Measurements from ENCODE around the gene PTPN3. TPM values are rescaled to one million over a fixed set of nuclear protein-coding genes. Genes with fewer than 3 reads are reported as not detected.
"Not testable (repeated sequence)": the region's sequence is repeated elsewhere in the genome, so short reads cannot be mapped to it uniquely, and the experiment has no call there.

The PTPN3 gene
- polyA plus RNA-seq, 1 of the 3 experiments (the other 2 are of a cell fraction) = 7.5 TPM

DNA sequence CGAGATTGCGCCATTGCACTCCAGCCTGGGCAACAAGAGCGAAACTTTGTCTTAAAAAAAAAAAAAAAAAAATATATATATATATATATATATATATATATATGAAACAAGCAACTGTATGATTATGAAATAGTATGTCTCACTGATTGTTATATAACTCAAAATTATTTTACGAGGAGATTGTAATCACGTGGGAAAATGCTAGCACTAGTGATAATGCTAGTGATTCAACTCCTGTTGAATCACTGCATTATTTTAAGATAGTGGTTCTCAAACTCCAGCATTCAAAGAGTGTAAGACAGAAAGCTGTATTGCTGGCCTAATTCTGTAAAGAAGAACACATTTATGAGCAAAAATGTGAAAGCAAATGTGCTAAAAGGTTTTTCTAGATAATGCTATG lies 12.4 kb upstream of the PTPN3 start:
- H3K4me3 ChIP-seq (ENCODE audit: low read depth in 2 of 2, low read length in 1 of 2) = no peak overlapping the region
- no peak overlapping the region for H3K4me2 ChIP-seq
- CTCF ChIA-PET = interaction anchor here (0.6 to 3.5 kb wide), 5 partner anchors 10 to 69 kb away, joined by 3 to 12 read pairs (median 4); no protein-coding TSS in a partner anchor
- H3K9me2 ChIP-seq = no peaks in the 10 kb centered on the region
- H2AFZ ChIP-seq (ENCODE audit: low read depth) = no peak overlapping the region
- no peak overlapping the region for H3K9ac ChIP-seq
- H3K9me3 ChIP-seq = no peaks in the 10 kb centered on the region
- peaks cover 5% of the 10 kb centered on the region for H3F3A ChIP-seq (replicated peaks; ENCODE audit: insufficient read depth)
- no peaks in the 10 kb centered on the region for H4K20me1 ChIP-seq (ENCODE audit: insufficient read depth)
- no peaks in the 10 kb centered on the region for H3K4me1 ChIP-seq (ENCODE audit: control insufficient read depth in 1 of 2, insufficient read depth in 2 of 2, low read depth in 1 of 2, low read length in 1 of 2)
- H3K27ac ChIP-seq (ENCODE audit: low read depth in 2 of 2, low read length in 1 of 2) = no peak overlapping the region
- POLR2A ChIA-PET = no interaction called here
- TF ChIP-seq, protein P1, sequence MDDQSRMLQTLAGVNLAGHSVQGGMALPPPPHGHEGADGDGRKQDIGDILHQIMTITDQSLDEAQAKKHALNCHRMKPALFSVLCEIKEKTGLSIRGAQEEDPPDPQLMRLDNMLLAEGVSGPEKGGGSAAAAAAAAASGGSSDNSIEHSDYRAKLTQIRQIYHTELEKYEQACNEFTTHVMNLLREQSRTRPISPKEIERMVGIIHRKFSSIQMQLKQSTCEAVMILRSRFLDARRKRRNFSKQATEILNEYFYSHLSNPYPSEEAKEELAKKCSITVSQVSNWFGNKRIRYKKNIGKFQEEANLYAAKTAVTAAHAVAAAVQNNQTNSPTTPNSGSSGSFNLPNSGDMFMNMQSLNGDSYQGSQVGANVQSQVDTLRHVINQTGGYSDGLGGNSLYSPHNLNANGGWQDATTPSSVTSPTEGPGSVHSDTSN (IDR thresholded peaks at IDR 0.05) = no peak
- TF ChIP-seq TCF12 (IDR thresholded peaks at IDR 0.05) (no peak), FOXM1 (IDR thresholded peaks at IDR 0.05; ENCODE audit: low read depth) (no peak), RFX5 (IDR thresholded peaks at IDR 0.05; ENCODE audit: low read length) (no peak), NRF1 (IDR thresholded peaks at IDR 0.05; ENCODE audit: low read depth, low read length) (no peak), SMC3 (IDR thresholded peaks at IDR 0.05; ENCODE audit: low read depth, low read length) (no peak), RXRA (IDR thresholded peaks at IDR 0.05; ENCODE audit: borderline replicate concordance, low read depth) (no peak), TAF1 (IDR thresholded peaks at IDR 0.05; ENCODE audit: borderline replicate concordance, low read depth, low read length) (no peak), TEAD4 (IDR thresholded peaks at IDR 0.05; ENCODE audit: borderline replicate concordance, insufficient read depth) (no peak), POLR2AphosphoS5 (IDR thresholded peaks at IDR 0.05; ENCODE audit: low read depth, low read length) (no peak), ELF1 (IDR thresholded peaks at IDR 0.05) (no peak), EZH2phosphoT487 (IDR thresholded peaks at IDR 0.05; ENCODE audit: borderline replicate concordance, low read depth) (no peak)
- TF ChIP-seq, protein P2, sequence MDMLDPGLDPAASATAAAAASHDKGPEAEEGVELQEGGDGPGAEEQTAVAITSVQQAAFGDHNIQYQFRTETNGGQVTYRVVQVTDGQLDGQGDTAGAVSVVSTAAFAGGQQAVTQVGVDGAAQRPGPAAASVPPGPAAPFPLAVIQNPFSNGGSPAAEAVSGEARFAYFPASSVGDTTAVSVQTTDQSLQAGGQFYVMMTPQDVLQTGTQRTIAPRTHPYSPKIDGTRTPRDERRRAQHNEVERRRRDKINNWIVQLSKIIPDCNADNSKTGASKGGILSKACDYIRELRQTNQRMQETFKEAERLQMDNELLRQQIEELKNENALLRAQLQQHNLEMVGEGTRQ (IDR thresholded peaks at IDR 0.05; ENCODE audit: borderline replicate concordance, low read depth, low read length) = no peak
- TF ChIP-seq, protein P3, sequence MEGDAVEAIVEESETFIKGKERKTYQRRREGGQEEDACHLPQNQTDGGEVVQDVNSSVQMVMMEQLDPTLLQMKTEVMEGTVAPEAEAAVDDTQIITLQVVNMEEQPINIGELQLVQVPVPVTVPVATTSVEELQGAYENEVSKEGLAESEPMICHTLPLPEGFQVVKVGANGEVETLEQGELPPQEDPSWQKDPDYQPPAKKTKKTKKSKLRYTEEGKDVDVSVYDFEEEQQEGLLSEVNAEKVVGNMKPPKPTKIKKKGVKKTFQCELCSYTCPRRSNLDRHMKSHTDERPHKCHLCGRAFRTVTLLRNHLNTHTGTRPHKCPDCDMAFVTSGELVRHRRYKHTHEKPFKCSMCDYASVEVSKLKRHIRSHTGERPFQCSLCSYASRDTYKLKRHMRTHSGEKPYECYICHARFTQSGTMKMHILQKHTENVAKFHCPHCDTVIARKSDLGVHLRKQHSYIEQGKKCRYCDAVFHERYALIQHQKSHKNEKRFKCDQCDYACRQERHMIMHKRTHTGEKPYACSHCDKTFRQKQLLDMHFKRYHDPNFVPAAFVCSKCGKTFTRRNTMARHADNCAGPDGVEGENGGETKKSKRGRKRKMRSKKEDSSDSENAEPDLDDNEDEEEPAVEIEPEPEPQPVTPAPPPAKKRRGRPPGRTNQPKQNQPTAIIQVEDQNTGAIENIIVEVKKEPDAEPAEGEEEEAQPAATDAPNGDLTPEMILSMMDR (IDR thresholded peaks at IDR 0.05) = no peak
- TF ChIP-seq, protein P4, sequence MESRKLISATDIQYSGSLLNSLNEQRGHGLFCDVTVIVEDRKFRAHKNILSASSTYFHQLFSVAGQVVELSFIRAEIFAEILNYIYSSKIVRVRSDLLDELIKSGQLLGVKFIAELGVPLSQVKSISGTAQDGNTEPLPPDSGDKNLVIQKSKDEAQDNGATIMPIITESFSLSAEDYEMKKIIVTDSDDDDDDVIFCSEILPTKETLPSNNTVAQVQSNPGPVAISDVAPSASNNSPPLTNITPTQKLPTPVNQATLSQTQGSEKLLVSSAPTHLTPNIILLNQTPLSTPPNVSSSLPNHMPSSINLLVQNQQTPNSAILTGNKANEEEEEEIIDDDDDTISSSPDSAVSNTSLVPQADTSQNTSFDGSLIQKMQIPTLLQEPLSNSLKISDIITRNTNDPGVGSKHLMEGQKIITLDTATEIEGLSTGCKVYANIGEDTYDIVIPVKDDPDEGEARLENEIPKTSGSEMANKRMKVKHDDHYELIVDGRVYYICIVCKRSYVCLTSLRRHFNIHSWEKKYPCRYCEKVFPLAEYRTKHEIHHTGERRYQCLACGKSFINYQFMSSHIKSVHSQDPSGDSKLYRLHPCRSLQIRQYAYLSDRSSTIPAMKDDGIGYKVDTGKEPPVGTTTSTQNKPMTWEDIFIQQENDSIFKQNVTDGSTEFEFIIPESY (IDR thresholded peaks at IDR 0.05; ENCODE audit: borderline replicate concordance, low read depth) = no peak
- H3K36me3 ChIP-seq (replicated peaks in 1 of 2; ENCODE audit: control insufficient read depth in 1 of 2, insufficient read depth in 2 of 2, low read length in 1 of 2) = no peaks in the 10 kb centered on the region
- no peak for DNase-seq
- no peaks in the 10 kb centered on the region for H3K79me2 ChIP-seq (ENCODE audit: insufficient read depth)
- WGBS (ENCODE audit: low lambda C conversion rate) = 67% methylated on average over 5 of the region's 5 CpGs
- H3K27me3 ChIP-seq (ENCODE audit: insufficient read depth) = no peaks in the 10 kb centered on the region

DNA sequence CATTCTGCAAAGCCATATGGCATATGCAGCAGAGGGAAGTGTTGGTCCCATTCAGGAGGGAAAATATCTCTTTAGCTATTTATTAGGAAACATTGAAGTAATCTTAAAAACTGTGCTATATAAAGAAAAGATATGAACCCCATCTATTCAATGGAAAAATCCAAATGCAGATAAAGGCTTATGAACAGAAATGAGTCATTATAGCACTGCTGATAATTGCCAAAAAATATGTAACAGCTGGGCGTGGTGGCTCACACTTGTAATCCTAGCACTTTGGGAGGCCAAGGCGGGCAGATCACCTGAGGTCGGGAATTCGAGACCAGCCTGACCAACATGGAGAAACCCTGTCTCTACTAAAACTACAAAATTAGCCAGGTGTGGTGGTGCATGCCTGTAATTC lies 11.9 kb upstream of the PTPN3 start:
- not testable (repeated sequence) for H3K4me1 ChIP-seq (ENCODE audit: control insufficient read depth in 1 of 2, insufficient read depth in 2 of 2, low read depth in 1 of 2, low read length in 1 of 2); H2AFZ ChIP-seq (ENCODE audit: low read depth); H3K36me3 ChIP-seq (replicated peaks in 1 of 2; ENCODE audit: control insufficient read depth in 1 of 2, insufficient read depth in 2 of 2, low read length in 1 of 2); H4K20me1 ChIP-seq (ENCODE audit: insufficient read depth); H3K9me2 ChIP-seq; H3F3A ChIP-seq (replicated peaks; ENCODE audit: insufficient read depth); H3K27ac ChIP-seq (ENCODE audit: low read depth in 2 of 2, low read length in 1 of 2); H3K79me2 ChIP-seq (ENCODE audit: insufficient read depth); H3K9ac ChIP-seq; H3K4me2 ChIP-seq; H3K9me3 ChIP-seq; H3K27me3 ChIP-seq (ENCODE audit: insufficient read depth); DNase-seq; H3K4me3 ChIP-seq (ENCODE audit: low read depth in 2 of 2, low read length in 1 of 2)
- CTCF ChIA-PET = interaction anchor here (1.2 to 3.5 kb wide), 4 partner anchors 10 to 69 kb away, joined by 3 to 12 read pairs (median 4); no protein-coding TSS in a partner anchor
- 83% methylated on average over 4 of the region's 4 CpGs for WGBS (ENCODE audit: low lambda C conversion rate)
- POLR2A ChIA-PET = interaction anchor here (0.6 kb wide), 1 partner anchor 887 kb away, joined by 3 read pairs; no protein-coding TSS in a partner anchor
